ENCODE results near the gene BLOC1S3. TPM values are rescaled to one million over a fixed set of nuclear protein-coding genes. Genes with fewer than 3 reads are reported as not detected.

The BLOC1S3 gene
- total RNA-seq, 2 donors from 2014 or later: 20.7 to 21.4 TPM

GRCh38 chr19:45160870-45161737, 17.5 kb upstream of the BLOC1S3 start, which contains the start of gene NKPD1:
Gene NKPD1, minus strand, starts transcription at chr19:45160982. Its CDS starts 832 bp downstream, at chr19:45160150.
- Histone ChIP-seq H3K36me3 (no peaks in the 10 kb centered on the region), H3K27me3 (replicated peaks; ENCODE audit: insufficient read depth) (no peaks in the 10 kb centered on the region), H3K4me1 (ENCODE audit: control insufficient read depth in 1 of 2, low read depth in 2 of 2) (no peaks in the 10 kb centered on the region), H3K27ac (no peak within 1 kb of the TSS), H3K4me3 (no peak within 1 kb of the TSS), H3K9me3 (no peaks in the 10 kb centered on the region)
- TF ChIP-seq CTCF (IDR thresholded peaks at IDR 0.05): no peak
- DNase-seq (ENCODE audit: low spot score): no peak
- ATAC-seq (ENCODE audit: insufficient number of reproducible peaks, low FRiP score, low read depth): no peak

- TF ChIP-seq CTCF (IDR thresholded peaks at IDR 0.05): no peak
- H3K27me3 ChIP-seq (replicated peaks; ENCODE audit: insufficient read depth): no peaks in the 10 kb centered on the region
- ATAC-seq (ENCODE audit: insufficient number of reproducible peaks, low FRiP score, low read depth): no peak
- no peaks in the 10 kb centered on the region for H3K36me3 ChIP-seq
- no peaks in the 10 kb centered on the region for H3K4me1 ChIP-seq (ENCODE audit: control insufficient read depth in 1 of 2, low read depth in 2 of 2)
- H3K4me3 ChIP-seq: no peak overlapping the region
- DNase-seq (ENCODE audit: low spot score): no peak
- H3K9me3 ChIP-seq: no peaks in the 10 kb centered on the region
- H3K27ac ChIP-seq: no peak overlapping the region
Measured at GRCh38 chr19:45161738-45162607, 16.6 kb upstream of the BLOC1S3 start.

GRCh38 chr19:45162608-45163143, 15.9 kb upstream of the BLOC1S3 start:
- no peaks in the 10 kb centered on the region for H3K27me3 ChIP-seq (replicated peaks; ENCODE audit: insufficient read depth)
- no peak overlapping the region for H3K4me3 ChIP-seq
- ATAC-seq (ENCODE audit: insufficient number of reproducible peaks, low FRiP score, low read depth) (no peak), DNase-seq (ENCODE audit: low spot score) (no peak)
- no peaks in the 10 kb centered on the region for H3K9me3 ChIP-seq
- TF ChIP-seq CTCF (IDR thresholded peaks at IDR 0.05): no peak
- H3K4me1 ChIP-seq (ENCODE audit: control insufficient read depth in 1 of 2, low read depth in 2 of 2): no peaks in the 10 kb centered on the region
- H3K36me3 ChIP-seq: no peaks in the 10 kb centered on the region
- no peak overlapping the region for H3K27ac ChIP-seq

- Histone ChIP-seq H3K36me3 (no peaks in the 10 kb centered on the region), H3K27me3 (replicated peaks; ENCODE audit: insufficient read depth) (no peaks in the 10 kb centered on the region), H3K27ac (no peak overlapping the region), H3K4me3 (no peak overlapping the region), H3K4me1 (ENCODE audit: control insufficient read depth in 1 of 2, low read depth in 2 of 2) (no peaks in the 10 kb centered on the region), H3K9me3 (no peaks in the 10 kb centered on the region)
- no peak for TF ChIP-seq CTCF (IDR thresholded peaks at IDR 0.05)
- DNase-seq (ENCODE audit: low spot score): no peak
- ATAC-seq (ENCODE audit: insufficient number of reproducible peaks, low FRiP score, low read depth): no peak
Measured at GRCh38 chr19:45163156-45163555, 15.4 kb upstream of the BLOC1S3 start.

Data from thoracic aorta (tissue), 2 donors.